ENCODE measurements around the gene E2F2. TPM values are rescaled to one million over a fixed set of nuclear protein-coding genes. Genes with fewer than 3 reads are reported as not detected.

The E2F2 gene
- total and polyA plus RNA-seq, 2 of the 4 experiments (the other 2 are of a cell fraction), result 0.36 to 0.51 TPM

DNA sequence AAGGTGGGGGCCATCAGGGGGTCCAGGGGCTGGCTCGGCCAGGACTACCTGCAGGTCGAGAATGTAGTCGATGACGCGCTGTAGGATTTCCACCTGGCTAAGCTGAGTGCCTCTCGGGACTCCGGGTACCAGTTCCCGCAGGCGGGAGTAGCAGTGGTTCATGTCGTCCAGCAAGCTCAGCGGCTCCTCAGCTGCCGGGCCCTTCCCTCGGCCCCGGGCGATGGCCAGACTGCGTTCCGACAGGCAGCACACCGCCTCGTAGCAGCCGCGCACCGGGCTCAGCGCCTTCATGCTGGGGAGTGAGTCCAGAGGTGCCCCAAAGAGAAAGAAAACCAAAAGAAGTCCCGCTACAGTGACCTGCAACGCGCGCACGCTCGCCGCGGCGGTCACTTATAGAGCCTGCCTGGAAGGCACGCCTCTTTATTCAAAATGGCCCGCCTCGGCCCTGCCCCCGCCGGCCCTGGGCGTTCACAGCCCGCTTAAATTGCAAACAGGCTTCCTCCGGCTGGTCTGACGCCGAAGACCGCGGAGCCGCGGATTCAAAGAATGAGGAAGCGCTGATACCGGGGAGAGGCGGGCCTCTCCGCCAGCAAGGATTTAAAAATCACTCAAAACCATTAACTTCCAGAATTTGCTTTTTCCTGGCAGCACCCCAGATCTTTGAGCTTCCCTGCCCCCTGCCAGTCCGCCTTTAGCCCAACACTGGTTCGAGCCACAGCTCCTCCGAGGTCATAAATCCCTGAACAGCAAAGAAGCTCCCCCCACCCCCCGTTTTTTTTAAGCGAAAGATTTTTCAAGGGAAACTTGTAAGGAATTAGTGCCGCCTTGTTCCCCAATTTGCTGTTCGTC lies 28.3 kb upstream of the E2F2 start, which contains the start of gene ID3:
ID3 (minus strand) TSS at position 366 of the 849 bp plus-strand sequence; CDS start at position 291, 75 bp downstream.
- 1% methylated on average over 32 of the region's 57 CpGs; no CpG with 5 or more reads in 1 of the 2 experiments for WGBS, 2 experiments (ENCODE audit: extremely low coverage in 2 of 2, insufficient read length in 1 of 2)
- Histone ChIP-seq H4K5ac (ENCODE audit: low read depth, low read length) (peak within 1 kb of the TSS; percentile 98), H2AK9ac (replicated peaks; ENCODE audit: low read depth, low read length, poor library complexity) (peak within 1 kb of the TSS; percentile 79), H3K9ac (ENCODE audit: low read depth, low read length) (peak within 1 kb of the TSS; percentile 99), H2BK15ac (ENCODE audit: low read depth, low read length) (peak within 1 kb of the TSS; percentile 99; the same call in 2 of the 3 replicates), H4K20me1 (ENCODE audit: insufficient read depth, low read length) (peaks cover 42% of the 10 kb centered on the region), H2BK120ac (ENCODE audit: low read depth, low read length) (peak within 1 kb of the TSS; percentile 98), H4K8ac (ENCODE audit: low read depth in 2 of 2, low read length in 2 of 2) (peak within 1 kb of the TSS; percentile 86 to 95), H3K9me3 (ENCODE audit: control insufficient read depth, insufficient read depth, low read length) (no peaks in the 10 kb centered on the region), H3K36me3 (ENCODE audit: control insufficient read depth, insufficient read depth, low read length) (peaks cover 16% of the 10 kb centered on the region), H2AFZ (replicated peaks; ENCODE audit: low read length, poor library complexity) (peak within 1 kb of the TSS; percentile 82), H3K4me3 (ENCODE audit: insufficient read depth, low read depth, low read length) (peak within 1 kb of the TSS; percentile 76), H3K56ac (ENCODE audit: extremely low read depth, insufficient read depth, low read length) (peak within 1 kb of the TSS; percentile 95), H3K4me1 (ENCODE audit: control insufficient read depth, insufficient read depth, low read length) (peaks cover 37% of the 10 kb centered on the region), H3K9me1 (ENCODE audit: insufficient read depth, low read length) (peaks cover 12% of the 10 kb centered on the region), H2BK5ac (ENCODE audit: low read depth, low read length, poor library complexity, severe bottlenecking) (peak within 1 kb of the TSS; percentile 92), H2BK20ac (ENCODE audit: low read depth, low read length) (peak within 1 kb of the TSS; percentile 97), H3K23ac (ENCODE audit: low read depth, low read length) (peak within 1 kb of the TSS; percentile 99), H3K4me2 (ENCODE audit: low read depth, low read length) (peak within 1 kb of the TSS; percentile 82), H2AK5ac (ENCODE audit: low read depth, low read length) (peak within 1 kb of the TSS; percentile 95), H3K27ac (ENCODE audit: insufficient read depth, low read length) (peak within 1 kb of the TSS; percentile 91), H3K14ac (replicated peaks; ENCODE audit: low read depth, low read length) (peak within 1 kb of the TSS; percentile 97), H4K91ac (ENCODE audit: insufficient read depth, low read depth, low read length) (peak within 1 kb of the TSS; percentile 99), H3K27me3 (ENCODE audit: control insufficient read depth, insufficient read depth, low read length) (no peaks in the 10 kb centered on the region), H3K18ac (ENCODE audit: low read depth, low read length) (peak within 1 kb of the TSS; percentile 84), H3K4ac (ENCODE audit: low read depth, low read length) (peak within 1 kb of the TSS; percentile 97), H3K79me1 (ENCODE audit: low read depth in 1 of 2, low read length in 2 of 2) (peaks cover 16 to 52% of the 10 kb centered on the region in 2 experiments; a peak in 3 of 4 replicates)
- TSS peak; percentile 98 for BruUV-seq (replicated peaks)
- ChIA-PET CTCF (interaction anchor here (1.1 to 2.0 kb wide), 3 partner anchors 15 to 76 kb away, joined by 3 to 8 read pairs (median 4); no protein-coding TSS in a partner anchor), POLR2A (ENCODE audit: unreplicated experiment) (interaction anchor here (0.8 to 1.6 kb wide), 5 partner anchors 9 to 78 kb away, joined by 3 to 11 read pairs (median 5); no protein-coding TSS in a partner anchor)
- intact Hi-C loops (cut with micrococcal nuclease), result loop anchor here (5.0 kb wide), 1 partner anchor 133 kb away; the partner anchor contains the start of gene RPL11
- in situ Hi-C loops (cut with MboI; ENCODE audit: low sequenced_read_pairs), result no loop called here
- dilution Hi-C loops (cut with HindIII; ENCODE audit: low sequenced_read_pairs, unreplicated experiment), result no loop called here
- DNase-seq (peak; percentile 96), ATAC-seq (ENCODE audit: low read depth) (peak; percentile 69)
- peak; percentile 95 for TF ChIP-seq MXI1 (IDR thresholded peaks at IDR 0.05; ENCODE audit: borderline replicate concordance, low read depth, low read length)
- TF ChIP-seq CEBPB (IDR thresholded peaks at IDR 0.05; ENCODE audit: low read depth, low read length), result 0 out of 2 replicates have a peak, but pooled peaks have one; percentile 7
- TF ChIP-seq RCOR1 (IDR thresholded peaks at IDR 0.05; ENCODE audit: insufficient replicate concordance, low read length), result no peak
- no peak for TF ChIP-seq RFX5 (IDR thresholded peaks at IDR 0.05; ENCODE audit: low read depth, low read length)
- TF ChIP-seq BHLHE40 (IDR thresholded peaks at IDR 0.05; ENCODE audit: low read depth, low read length), result peak; percentile 51; the same call in 1 of the 2 replicates
- no peak; the same call in 1 of the 2 replicates for TF ChIP-seq SMC3 (IDR thresholded peaks at IDR 0.05; ENCODE audit: low read depth, low read length)
- no peak; the same call in none of the 2 replicates for TF ChIP-seq RAD21 (IDR thresholded peaks at IDR 0.05; ENCODE audit: low read length)
- peak; percentile 97 for TF ChIP-seq CHD1 (IDR thresholded peaks at IDR 0.05; ENCODE audit: low read depth, low read length)
- peak; percentile 2; the same call in 1 of the 2 replicates for TF ChIP-seq NFE2L2 (IDR thresholded peaks at IDR 0.05; ENCODE audit: low read depth, low read length)
- TF ChIP-seq, protein P1, sequence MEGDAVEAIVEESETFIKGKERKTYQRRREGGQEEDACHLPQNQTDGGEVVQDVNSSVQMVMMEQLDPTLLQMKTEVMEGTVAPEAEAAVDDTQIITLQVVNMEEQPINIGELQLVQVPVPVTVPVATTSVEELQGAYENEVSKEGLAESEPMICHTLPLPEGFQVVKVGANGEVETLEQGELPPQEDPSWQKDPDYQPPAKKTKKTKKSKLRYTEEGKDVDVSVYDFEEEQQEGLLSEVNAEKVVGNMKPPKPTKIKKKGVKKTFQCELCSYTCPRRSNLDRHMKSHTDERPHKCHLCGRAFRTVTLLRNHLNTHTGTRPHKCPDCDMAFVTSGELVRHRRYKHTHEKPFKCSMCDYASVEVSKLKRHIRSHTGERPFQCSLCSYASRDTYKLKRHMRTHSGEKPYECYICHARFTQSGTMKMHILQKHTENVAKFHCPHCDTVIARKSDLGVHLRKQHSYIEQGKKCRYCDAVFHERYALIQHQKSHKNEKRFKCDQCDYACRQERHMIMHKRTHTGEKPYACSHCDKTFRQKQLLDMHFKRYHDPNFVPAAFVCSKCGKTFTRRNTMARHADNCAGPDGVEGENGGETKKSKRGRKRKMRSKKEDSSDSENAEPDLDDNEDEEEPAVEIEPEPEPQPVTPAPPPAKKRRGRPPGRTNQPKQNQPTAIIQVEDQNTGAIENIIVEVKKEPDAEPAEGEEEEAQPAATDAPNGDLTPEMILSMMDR (conservative IDR thresholded peaks at IDR 0.05; ENCODE audit: low read depth, low read length), result no peak
- TF ChIP-seq POLR2A (IDR thresholded peaks at IDR 0.05; ENCODE audit: low read depth, low read length), result peak; percentile 99
- TF ChIP-seq, protein P2, sequence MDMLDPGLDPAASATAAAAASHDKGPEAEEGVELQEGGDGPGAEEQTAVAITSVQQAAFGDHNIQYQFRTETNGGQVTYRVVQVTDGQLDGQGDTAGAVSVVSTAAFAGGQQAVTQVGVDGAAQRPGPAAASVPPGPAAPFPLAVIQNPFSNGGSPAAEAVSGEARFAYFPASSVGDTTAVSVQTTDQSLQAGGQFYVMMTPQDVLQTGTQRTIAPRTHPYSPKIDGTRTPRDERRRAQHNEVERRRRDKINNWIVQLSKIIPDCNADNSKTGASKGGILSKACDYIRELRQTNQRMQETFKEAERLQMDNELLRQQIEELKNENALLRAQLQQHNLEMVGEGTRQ (IDR thresholded peaks at IDR 0.05; ENCODE audit: low read depth, low read length), result no peak
- peak; percentile 76; the same call in 1 of the 2 replicates for TF ChIP-seq MAZ (IDR thresholded peaks at IDR 0.05; ENCODE audit: borderline replicate concordance, low read depth, low read length)
- TF ChIP-seq FOS (IDR thresholded peaks at IDR 0.05; ENCODE audit: low read depth, low read length), result no peak
- no peak for TF ChIP-seq MAFK (IDR thresholded peaks at IDR 0.05; ENCODE audit: low read depth, low read length)

All from IMR-90 (cell line).